GM18873 (cell line): ENCODE data around the gene S100A9.
"Not testable (repeated sequence)": the region's sequence is repeated elsewhere in the genome, so short reads cannot be mapped to it uniquely, and the experiment has no call there.

Source experiments
- ATAC-seq: cut with Tn5 transposase; IDR thresholded peaks from one replicate; pipeline ENCODE4 v1.9.1; 2021; ENCODE audit warnings: mild to moderate bottlenecking, moderate library complexity, moderate number of reproducible peaks; ENCODE audit not compliant: unreplicated experiment, low FRiP score

S100A9 gene

DNA sequence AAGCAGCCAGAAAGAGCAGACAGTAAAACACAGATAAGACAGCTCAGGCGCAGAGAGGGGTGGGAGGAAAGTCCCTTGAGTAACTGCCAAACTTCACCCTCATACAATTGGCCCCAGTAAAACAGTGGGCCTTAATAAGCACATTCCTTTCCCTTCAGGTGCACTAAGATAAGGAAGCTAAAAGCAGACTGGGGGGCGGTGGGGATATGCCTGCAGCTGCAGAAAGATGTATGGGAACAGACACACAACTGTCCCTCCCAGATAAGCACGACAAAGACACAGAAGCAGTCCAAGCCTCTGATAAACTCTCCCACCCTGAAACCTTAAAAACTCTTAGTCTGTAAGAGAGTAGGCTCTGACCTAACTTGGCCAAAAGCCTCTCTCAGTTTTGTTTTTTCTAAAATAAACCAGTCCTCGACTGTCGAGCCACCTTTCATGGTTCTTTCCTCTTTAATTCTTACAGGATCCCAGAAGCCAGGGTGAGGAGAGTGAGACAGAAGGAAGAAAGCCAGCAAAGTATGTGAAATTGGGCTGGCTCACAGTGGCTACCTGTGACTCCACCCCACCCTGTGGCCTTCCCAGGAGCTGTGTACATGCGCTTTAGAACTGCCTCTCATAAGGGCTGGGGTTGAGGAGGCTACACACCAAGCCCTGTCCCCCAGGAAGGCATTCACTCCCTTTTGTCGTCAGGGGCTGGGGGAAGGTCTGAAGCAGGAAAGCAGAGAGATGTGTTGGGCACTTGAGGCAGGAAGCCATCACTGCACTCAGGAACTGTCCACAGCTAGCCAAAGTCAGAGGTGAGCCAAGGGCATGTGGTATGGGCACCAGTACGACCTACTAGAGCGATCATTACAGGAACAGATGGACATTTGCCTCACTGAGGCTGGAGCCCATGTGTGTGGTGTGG lies 13.6 kb upstream of the S100A9 start:
- no peak for ATAC-seq

DNA sequence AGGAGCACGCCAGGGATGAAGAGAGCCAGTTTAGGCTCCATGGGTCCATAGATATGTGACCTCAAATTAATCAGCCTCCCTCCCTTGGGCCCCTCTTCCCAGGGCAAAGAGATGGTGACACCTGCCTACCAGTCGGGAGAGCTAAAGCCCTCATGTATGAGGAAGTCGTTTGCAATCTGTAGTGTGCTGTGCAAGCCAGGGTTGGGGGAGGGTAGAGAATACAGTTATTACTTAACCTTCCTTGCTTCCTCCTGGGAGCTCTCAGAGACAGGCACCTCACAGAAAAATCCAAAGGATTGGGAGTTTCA lies 13.0 kb upstream of the S100A9 start:
- ATAC-seq, result no peak

DNA sequence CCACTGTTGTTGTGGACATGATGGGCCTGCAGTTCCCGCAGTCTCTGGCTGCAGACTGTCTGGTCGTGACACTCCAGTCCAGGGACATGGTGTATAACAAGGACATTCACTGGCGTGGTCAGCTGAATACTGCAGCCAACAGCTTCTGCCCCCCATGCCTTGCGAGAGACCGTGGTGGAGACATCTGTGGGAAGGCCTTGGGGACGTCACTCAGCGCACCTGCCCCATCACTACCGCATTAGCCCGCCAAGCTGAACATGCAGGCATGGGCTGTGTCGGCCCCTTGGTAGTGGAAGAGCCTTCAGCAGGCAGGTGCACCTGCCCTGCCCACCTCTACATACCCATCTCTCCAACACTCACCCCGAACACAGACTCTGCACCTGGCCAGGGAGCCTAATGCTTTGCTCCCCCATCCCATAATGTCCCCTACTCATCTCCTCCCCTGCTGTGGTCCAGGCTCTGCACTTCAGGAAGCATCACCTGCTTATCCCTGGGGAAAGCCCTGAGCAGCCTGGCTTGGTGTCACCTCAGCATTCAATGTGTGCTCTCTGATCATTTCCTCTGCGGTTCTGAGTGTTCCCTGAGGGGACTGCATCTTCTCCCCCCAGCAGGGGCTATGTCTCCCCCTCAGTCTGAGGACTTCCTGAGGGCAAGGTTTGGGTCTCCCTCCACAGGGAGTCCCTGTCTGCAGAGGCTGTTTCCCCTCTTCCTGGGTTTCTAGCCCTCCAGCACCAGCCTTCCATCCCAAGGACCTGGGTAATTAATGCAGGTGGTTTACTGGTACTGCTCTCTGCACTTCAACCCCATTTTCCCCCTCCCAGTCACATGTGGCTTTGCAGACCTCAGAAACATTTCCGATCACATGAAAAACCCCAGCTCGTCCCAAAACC lies 12.2 kb upstream of the S100A9 start:
- no peak for ATAC-seq

DNA sequence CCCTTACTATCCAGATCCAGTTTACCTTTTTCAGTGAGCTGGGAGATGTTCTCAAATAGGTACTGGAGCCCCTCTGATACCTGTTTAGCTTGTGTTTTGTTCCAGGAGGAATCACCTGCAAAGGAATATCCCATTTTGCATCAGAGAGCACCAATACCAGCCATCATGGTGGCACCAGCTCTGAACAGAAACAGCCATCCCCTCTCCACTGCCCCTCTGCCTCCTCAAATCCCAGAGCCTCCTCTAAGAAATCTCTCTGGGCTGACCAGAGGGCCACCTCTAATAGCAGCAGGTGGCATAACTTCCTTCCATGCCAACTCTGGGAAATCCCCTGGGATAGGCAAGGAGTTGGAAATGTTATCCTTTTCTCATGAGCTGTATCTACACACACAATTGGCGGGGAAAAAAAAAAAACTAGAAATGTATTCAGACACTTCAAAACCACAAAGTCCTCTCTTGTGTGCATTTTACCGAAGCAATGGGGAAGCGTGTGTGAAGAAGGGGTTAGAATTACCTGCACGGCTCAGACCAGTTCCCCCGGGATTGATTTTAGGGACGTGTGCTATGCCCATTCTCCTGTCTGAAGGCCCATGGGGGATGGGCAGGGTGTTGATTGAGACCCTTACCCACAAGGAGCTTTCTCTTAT lies 11.5 kb upstream of the S100A9 start:
- ATAC-seq, result no peak

DNA sequence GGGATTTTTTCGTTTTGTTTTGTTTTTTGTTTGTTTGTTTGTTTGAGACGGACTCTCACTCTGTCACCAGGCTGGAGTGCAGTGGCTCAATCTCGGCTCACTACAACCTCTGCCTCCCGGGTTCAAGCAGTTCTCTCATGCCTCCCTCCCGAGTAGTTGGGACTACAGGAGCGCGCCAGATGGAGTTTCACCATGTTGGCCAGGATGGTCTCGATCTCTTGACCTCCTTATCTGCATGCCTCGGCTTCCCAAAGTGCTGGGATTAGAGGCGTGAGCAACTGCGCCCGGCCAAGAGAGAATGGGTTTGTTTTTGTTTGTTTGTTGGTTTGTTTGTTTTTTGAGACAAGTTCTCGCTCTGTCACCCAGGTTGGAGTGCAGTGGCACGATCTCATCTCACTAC lies 10.6 kb upstream of the S100A9 start:
- ATAC-seq, result not testable (repeated sequence)

DNA sequence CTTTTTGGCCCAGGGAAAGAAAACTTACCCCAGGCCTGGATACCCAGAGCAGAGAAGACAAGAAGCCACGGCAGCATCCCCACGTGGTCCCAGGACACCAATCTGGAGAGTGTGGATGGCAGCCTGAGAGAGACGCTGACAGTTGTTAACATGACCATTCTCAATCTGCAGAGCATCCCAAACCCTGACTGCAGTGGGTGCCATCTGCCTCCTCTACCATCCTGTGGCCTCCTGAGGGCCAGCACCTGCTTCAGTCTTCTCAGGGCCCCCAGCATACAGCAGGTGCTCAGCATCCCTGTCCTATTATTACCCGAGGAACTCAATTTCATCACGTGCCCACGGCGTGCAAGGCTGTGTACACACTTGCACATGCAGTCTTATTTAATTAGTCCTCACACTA lies 9.8 kb upstream of the S100A9 start:
- no peak for ATAC-seq

DNA sequence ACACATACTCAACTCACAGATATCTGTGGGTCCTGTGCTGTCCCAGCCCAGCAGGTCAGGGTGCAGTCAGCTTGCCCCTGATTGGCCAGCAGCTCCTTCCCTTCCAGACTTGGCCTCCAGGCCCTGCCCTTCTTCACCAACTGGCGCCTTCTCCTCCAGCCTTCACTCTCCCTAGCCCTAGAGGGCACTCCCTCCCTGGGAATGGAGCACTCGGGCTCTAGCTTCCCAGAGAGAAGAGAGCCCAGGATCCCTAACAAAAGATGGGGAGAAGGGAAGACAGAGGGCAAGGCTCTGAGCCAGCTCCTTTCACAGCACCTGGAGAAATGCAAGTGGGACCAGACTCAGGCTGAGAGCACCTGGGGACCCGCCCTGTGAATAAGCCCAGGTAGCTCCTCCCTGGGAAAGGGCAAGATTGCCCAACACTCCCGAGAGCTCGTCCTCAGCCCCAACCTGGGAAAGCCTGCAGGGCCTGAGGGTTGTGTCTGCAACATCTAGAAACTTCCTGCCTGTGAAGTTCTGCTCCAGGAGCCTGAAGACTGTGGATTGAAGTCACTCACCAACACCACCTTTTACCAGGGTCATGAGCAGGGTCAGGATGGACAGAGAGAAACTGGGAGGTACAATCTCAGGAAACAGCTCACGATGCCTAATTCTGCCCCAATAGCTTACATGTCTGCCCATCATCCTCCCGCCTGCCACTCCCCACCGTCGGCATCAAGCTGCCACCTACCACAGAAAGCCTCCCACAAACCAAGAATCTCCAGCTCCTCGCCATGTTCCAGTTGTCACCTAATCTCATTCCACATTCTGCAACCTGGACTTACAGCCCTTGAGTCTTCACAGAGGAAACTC lies 8.9 kb upstream of the S100A9 start, which contains the start of gene PGLYRP4:
TSS of gene PGLYRP4 (minus strand) at position 331 of the 852 bp plus-strand sequence. CDS start 909 bp downstream, outside the sequence.
- ATAC-seq, result no peak

DNA sequence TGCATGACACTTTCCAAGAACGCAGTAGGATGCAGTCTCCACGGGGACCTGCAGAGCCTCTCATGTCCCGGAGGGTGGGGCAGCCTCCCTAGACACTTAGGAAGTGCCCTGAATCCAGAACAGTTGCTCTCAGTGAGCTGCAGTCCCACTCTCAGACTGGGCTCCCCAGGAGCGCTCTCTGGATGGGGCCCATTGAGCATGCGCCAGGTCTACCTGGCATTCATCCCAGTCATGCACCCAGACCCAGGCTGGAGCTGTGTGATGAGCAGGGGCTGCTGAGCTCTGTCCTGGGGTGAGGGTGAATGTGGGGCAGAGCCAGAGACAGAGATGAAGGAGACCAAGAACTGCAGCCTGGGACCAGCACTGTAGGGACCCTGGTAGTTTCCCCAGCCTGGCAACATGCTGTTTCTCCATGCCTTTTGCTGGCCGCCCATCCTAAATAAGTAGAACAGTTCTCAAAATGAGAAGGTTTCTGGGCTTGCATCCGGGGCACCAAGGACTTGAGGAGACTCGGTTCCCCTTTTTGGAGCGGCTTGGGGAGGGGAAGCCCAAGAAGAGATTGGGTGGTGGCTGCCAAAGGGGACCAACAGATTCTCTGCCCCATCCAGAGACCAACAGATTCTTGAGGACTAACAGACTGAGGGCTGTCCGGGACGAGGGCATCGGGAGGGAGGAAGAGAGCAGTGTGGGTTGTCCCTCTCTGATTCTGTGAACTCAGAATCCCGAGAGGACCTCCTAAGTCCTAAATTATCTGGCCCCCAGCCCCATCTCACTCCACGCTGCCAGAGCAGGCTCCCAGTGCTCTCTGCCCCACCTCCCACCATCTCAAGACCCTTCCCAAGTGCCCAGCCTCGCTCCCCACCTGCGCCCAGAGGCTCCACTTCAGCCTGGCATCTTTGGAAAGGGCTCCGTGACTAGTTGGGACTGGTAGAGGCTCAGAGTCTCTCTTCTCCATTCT lies 8.0 kb upstream of the S100A9 start:
- ATAC-seq, result no peak

DNA sequence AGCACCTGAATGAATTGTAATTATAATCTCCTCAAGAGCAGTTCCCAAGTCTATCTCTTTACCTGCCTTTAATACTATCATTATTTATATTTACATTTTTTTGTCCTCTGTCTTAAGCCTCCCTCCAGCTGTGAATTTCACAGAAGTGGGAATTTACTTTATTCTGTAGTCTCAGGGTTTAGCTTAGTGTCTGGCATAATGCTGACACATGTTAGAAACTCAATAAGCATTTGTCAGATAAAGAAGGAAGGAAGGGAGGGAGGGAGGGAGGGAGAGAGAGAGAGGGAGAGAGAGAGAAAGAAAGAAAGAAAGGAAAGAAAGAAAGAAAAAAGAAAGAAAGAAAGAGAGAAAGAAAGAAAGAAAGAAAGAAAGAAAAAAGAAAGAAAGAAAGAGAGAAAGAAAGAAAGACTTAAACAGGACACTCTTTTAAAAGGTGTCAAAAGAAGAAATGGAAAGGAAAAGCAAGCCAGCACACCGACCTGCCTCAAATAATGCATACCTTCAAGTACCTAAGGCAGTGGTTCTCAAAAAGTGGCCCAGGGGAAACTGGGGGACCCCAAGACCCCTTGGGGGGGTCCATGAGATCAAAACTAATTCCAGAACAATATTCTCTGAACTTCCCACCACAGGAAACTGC lies 7.2 kb upstream of the S100A9 start:
- ATAC-seq, result no peak

DNA sequence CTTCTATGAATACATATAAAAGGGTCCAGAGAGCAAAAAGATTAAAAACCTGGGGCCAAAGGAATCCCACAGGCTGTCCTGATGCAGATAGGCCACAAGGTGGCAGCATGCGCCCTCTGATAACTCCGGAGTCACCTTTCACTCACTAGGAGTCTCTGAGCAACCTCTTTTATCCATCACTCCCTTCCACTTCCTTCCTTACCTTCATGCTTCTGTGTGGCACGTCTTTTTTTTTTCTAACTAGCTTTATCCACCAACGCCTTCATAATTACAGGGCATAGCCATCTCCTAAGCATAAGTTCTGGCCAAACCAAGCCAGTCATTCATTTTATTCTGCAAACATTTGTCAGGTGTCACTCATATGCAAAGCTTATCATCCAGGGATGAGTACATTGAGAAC lies 5.1 kb upstream of the S100A9 start:
- ATAC-seq, result no peak

DNA sequence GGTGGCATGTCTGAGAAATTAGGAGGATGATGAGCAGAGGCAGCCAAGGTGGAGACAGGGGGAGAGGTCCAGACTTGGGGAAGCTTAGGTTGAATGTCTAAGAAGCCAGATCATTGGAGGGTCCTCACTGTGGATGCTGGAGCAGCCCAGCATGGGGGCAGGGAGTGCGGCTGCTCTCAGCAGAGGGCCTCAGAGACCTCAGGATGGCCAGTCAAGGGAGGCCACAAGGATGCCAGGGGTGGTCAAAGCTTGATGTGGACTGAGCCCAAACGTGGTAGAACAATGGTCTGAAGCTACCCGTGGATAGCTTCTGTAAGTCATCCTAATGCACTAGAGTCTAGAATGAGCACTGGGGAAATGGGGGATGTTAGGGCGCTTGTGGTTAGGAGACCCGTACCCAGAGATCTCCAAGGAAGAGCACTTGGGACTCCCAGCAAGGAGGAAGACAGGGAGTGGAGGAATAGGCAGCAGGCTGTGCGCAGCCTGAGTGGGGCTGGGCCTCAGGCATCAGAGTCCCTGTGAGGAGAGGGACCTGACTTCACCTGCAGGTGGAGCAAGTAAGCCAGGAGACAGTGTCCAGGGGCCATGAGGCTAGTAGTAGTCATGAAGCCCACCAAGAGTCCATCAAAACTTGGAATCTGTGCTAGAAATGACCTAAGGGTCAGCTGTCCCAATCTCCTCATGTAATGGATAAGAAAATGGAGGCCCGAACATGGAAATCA lies 4.3 kb upstream of the S100A9 start:
- ATAC-seq, result no peak

DNA sequence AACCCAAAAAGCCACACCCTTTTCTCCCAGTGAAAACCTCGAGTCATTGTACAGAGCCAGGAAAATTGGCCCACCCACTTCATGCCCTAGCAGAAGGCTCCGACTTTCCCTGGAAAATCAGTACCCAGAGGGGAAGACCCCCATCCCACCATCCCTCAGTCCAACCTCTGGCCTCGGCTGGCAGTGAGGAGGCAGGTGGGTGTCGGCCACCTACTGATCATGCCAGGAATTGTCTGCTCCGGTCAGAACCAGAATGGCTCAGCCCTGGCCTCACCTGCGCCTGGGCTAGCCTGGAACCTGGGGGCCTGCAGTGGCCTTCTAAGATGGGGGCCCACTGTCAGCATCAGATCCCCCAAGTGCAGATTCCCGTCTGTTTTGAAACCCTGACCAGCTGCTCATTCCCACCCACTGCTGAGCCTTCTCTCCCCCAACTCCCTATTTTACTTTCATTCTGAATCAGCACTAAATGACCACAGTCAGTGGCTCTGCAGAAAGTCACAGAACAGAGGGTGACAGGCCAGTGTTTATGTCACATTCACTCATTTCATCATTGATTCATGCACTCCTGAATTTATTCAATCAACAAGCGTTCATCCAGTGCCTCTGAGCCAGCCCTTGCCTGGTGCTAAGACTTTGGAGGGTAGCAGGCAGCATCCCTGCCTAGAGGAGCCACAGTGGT lies 3.0 kb upstream of the S100A9 start:
- ATAC-seq, result no peak

DNA sequence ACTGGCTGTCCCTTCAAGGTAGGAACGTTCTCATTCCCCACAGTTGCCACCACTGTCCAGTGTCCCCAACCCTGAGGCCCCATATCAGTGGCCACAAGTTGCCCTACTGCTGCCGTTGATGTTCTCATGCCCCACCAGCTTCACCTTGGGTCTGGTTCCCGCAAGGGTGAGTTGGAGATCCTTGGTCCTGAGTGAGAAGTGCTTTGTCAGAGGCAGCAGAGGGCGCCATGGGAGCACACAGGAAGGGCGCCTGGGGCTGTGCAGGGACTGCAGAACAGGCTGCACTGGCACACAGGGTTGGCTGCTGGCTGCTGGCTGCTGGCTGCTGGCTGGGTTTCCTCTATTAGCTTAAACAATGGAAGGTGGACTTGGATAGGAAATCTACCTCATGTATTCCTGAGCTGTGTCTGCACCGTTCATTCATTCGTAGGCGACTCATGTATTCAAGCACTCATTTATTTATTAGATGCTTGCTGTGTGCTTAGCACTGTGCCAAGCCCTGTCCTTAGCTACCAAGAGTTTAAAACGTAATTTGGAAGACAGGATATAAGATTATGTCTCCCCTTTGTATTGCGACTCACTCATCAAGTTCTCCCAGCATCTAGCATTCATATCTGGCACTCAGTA lies 2.1 kb upstream of the S100A9 start:
- ATAC-seq, result no peak

DNA sequence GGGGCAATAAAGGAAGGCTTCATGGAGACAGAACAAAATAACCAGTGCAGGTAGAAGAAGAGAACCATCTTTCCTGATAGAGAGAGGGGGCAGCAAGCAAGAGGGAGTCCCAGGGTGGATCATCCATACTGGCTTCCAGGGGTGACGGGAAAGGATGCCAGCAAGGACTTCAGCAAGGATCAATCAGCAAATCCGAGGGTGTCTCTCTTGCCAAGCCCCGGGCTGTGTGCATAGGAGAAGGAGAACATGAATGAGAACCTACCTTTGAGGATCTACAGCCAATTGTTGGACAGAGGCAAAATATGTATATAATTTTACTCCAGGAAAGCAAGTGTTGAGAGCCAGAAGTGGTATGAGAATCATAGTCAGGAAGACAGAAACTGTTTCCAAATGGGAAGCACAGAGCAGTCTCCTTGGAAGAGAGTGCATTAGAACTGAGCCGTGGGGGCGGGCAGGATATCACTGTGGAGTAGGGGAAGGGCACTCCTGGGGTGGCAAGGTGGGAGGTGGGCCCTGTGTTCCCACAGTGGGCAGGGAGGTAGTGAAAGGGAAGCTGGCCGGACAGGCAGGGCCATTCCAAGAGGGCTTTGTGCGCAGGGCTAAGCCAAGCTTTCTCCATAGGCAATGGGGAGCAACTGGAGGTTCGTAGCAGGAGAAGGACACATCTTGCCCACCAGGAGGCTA lies 1.1 kb upstream of the S100A9 start:
- no peak for ATAC-seq

DNA sequence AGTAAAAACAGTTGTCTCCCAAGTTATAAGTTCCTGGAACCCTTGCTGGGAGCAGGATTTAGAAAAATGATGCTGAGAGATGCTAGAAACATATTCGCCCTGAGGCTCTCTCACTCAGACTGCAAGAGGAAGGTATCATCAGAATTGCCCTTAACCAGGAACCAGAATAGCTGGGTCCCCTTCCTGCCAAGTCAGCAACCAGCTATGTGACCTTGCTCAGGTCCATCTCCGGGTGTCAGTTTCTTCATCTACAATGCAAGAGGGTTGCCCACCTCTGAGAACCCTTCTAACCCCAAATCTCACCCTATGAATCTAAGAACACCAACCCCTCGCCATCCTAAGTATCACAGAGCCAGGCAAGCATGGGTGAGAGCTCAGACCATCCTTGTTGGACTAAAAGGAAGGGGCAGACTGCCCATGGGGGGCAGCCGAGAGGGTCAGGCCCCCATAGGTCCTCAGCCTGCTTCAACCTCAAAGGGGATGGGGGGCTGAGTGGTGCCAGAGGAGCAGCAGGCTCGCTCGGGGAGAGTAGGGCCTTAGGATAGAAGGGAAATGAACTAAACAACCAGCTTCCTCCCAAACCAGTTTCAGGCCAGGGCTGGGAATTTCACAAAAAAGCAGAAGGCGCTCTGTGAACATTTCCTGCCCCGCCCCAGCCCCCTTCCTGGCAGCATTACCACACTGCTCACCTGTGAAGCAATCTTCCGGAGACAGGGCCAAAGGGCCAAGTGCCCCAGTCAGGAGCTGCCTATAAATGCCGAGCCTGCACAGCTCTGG lies 390 bp upstream of the S100A9 start:
- no peak for ATAC-seq

DNA sequence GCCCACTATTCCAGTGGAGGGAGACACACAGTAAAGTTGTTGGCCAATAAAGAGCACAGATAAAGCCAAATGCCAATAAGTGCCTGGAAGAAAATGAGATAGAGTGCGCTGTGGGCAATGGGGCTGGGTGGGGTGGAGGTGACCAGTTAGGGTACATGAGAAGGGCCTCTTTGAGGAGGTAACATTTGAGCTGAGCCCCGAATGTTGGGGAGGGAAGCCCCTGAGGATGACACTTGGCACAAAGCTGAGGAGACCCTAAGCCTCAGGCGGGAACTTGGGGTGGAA lies 979 bp downstream of the S100A9 start:
- ATAC-seq, result no peak
